Stimulated activated CD8-positive, alpha-beta memory T cell treated with anti-CD3 and anti-CD28 coated beads, Interleukin-15, amount 100 ng/mL, for 1 hour (primary cell): ENCODE data around the gene RUFY3.
"Not testable (repeated sequence)": the region's sequence is repeated elsewhere in the genome, so short reads cannot be mapped to it uniquely, and the experiment has no call there.

Experiments used
- DNase-seq: peaks from one replicate; pipeline ENCODE4 v3.0.0-alpha.2; 2020; ENCODE audit warnings: low read depth

RUFY3 gene

GRCh38 chr4:70783096-70783495 lies 61.3 kb downstream of the RUFY3 start:
- no peak for DNase-seq

GRCh38 chr4:70787496-70787895 lies 65.7 kb downstream of the RUFY3 start:
- DNase-seq = no peak

GRCh38 chr4:70788733-70789132 lies 67.0 kb downstream of the RUFY3 start:
- no peak for DNase-seq

GRCh38 chr4:70793626-70794025 lies 71.9 kb downstream of the RUFY3 start:
- DNase-seq = no peak

- DNase-seq = no peak
These were observed 79.6 kb downstream of the RUFY3 start for GRCh38 chr4:70801265-70801809.

- no peak for DNase-seq
These were observed 81.3 kb downstream of the RUFY3 start for GRCh38 chr4:70802928-70803580.

- no peak for DNase-seq
These were observed 86.4 kb downstream of the RUFY3 start for GRCh38 chr4:70808151-70808550.

GRCh38 chr4:70815370-70815769 lies 93.6 kb downstream of the RUFY3 start:
- DNase-seq = no peak

- no peak for DNase-seq
These were observed 95.1 kb downstream of the RUFY3 start for GRCh38 chr4:70816894-70817293.

- no peak for DNase-seq
These were observed 96.5 kb downstream of the RUFY3 start for GRCh38 chr4:70818173-70818855.

- DNase-seq = no peak
These were observed 97.2 kb downstream of the RUFY3 start for GRCh38 chr4:70818921-70819320.

- DNase-seq = no peak
These were observed 107.3 kb downstream of the RUFY3 start for GRCh38 chr4:70829015-70829414.

- DNase-seq = no peak
These were observed 107.7 kb downstream of the RUFY3 start for GRCh38 chr4:70829492-70829891.

GRCh38 chr4:70830054-70830453 lies 108.3 kb downstream of the RUFY3 start:
- DNase-seq = no peak

- DNase-seq = no peak
These were observed 109.5 kb downstream of the RUFY3 start for GRCh38 chr4:70831293-70831692.

- DNase-seq = no peak
These were observed 111.9 kb downstream of the RUFY3 start for GRCh38 chr4:70833675-70834074.

GRCh38 chr4:70836081-70836480 lies 114.3 kb downstream of the RUFY3 start:
- no peak for DNase-seq

- no peak for DNase-seq
These were observed 116.4 kb downstream of the RUFY3 start for GRCh38 chr4:70838204-70838603.

- peak; percentile 34 for DNase-seq
These were observed 117.2 kb downstream of the RUFY3 start for GRCh38 chr4:70838666-70839588.

- peak; percentile 89 for DNase-seq
These were observed 117.9 kb downstream of the RUFY3 start, which contains the start of gene GRSF1 for GRCh38 chr4:70839589-70840093. TSS of gene GRSF1 (minus strand) at chr4:70839890. CDS start at chr4:70839827, 63 bp downstream.

GRCh38 chr4:70840137-70840536 lies 118.4 kb downstream of the RUFY3 start:
- DNase-seq = peak; percentile 20

GRCh38 chr4:70840631-70841030 lies 118.9 kb downstream of the RUFY3 start:
- DNase-seq = not testable (repeated sequence)
